Measurements from ENCODE around the gene HOXA13.

HOXA13 gene

GRCh38 chr7:27191833-27192545 lies 7.9 kb downstream of the HOXA13 start:
- no peak for DNase-seq

GRCh38 chr7:27191161-27191731 lies 8.6 kb downstream of the HOXA13 start:
- DNase-seq: no peak

- no peak for DNase-seq
Observed at GRCh38 chr7:27189997-27190748, 9.7 kb downstream of the HOXA13 start.

GRCh38 chr7:27189295-27189996 lies 10.4 kb downstream of the HOXA13 start:
- no peak for DNase-seq

- DNase-seq: no peak
Observed at GRCh38 chr7:27188386-27189294, 11.3 kb downstream of the HOXA13 start.

GRCh38 chr7:27187475-27188385 lies 12.2 kb downstream of the HOXA13 start:
- DNase-seq: no peak

GRCh38 chr7:27186668-27187474 lies 13.0 kb downstream of the HOXA13 start:
- no peak for DNase-seq

- no peak for DNase-seq
Observed at GRCh38 chr7:27185854-27186667, 13.8 kb downstream of the HOXA13 start.

GRCh38 chr7:27185013-27185853 lies 14.7 kb downstream of the HOXA13 start, which contains the start of gene HOXA11:
Gene HOXA11 (minus strand): TSS chr7:27185232. CDS start chr7:27185144, 88 bp downstream.
- no peak for DNase-seq

GRCh38 chr7:27184337-27185012 lies 15.4 kb downstream of the HOXA13 start:
- no peak for DNase-seq

GRCh38 chr7:27183682-27184336 lies 16.1 kb downstream of the HOXA13 start:
- DNase-seq: no peak

- DNase-seq: no peak
Observed at GRCh38 chr7:27182861-27183681, 16.8 kb downstream of the HOXA13 start.

GRCh38 chr7:27182285-27182841 lies 17.5 kb downstream of the HOXA13 start:
- no peak for DNase-seq

- no peak for DNase-seq
Observed at GRCh38 chr7:27181795-27182275, 18.1 kb downstream of the HOXA13 start.
